Neuronal stem cell (in vitro differentiated cells): Measurements from ENCODE around the gene PHOSPHO1.
"Not testable (repeated sequence)": the region's sequence is repeated elsewhere in the genome, so short reads cannot be mapped to it uniquely, and the experiment has no call there.

Source experiments
- DNase-seq: peaks from one replicate; pipeline ENCODE4 v3.0.0-alpha.2; 2013; ENCODE audit warnings: low spot score
- H2AFZ ChIP-seq: one replicate; pipeline ENCODE4 v1.6.1; 2013; ENCODE audit warnings: mild to moderate bottlenecking, low read length, inconsistent platforms
- H2AK5ac ChIP-seq: 2 replicates; pipeline ENCODE4 v1.6.1; 2013; ENCODE audit warnings: low read depth, mild to moderate bottlenecking, inconsistent platforms, low read length, moderate library complexity, mixed read lengths
- H2BK120ac ChIP-seq: 2 replicates; pipeline ENCODE4 v1.6.1; 2013; ENCODE audit warnings: low read depth, mild to moderate bottlenecking, inconsistent platforms, low read length, moderate library complexity, mixed read lengths
- H2BK12ac ChIP-seq: one replicate; pipeline ENCODE4 v1.6.1; 2013; ENCODE audit warnings: low read length, inconsistent platforms
- H2BK15ac ChIP-seq: 2 replicates; pipeline ENCODE4 v1.6.1; 2013; ENCODE audit warnings: mild to moderate bottlenecking, low read length, inconsistent platforms, mixed read lengths
- H2BK5ac ChIP-seq: one replicate; pipeline ENCODE4 v1.6.1; 2013; ENCODE audit warnings: inconsistent platforms, mild to moderate bottlenecking, low read length, moderate library complexity
- H3K14ac ChIP-seq: one replicate; pipeline ENCODE4 v1.6.1; 2013; ENCODE audit warnings: low read length, inconsistent platforms
- H3K18ac ChIP-seq: 2 replicates; pipeline ENCODE4 v1.6.1; 2013; ENCODE audit warnings: low read length, inconsistent platforms
- H3K23ac ChIP-seq: 2 replicates; pipeline ENCODE4 v1.6.1; 2013; ENCODE audit warnings: low read depth, mild to moderate bottlenecking, mixed read lengths, low read length, inconsistent platforms; ENCODE audit not compliant: poor library complexity
- H3K27ac ChIP-seq: replicated peaks from 3 replicates; pipeline ENCODE4 v1.5.1; 2013; ENCODE audit warnings: low read length, inconsistent platforms
- H3K27me3 ChIP-seq, 3 experiments: 2 replicates each; pipeline ENCODE4 v1.6.1; 2013; ENCODE audit warnings: low read length in 3 of 3, mild to moderate bottlenecking in 2 of 3, inconsistent platforms in 1 of 3, low read depth in 1 of 3, mixed read lengths in 1 of 3, moderate library complexity in 1 of 3; ENCODE audit not compliant: control insufficient read depth in 3 of 3, insufficient read depth in 3 of 3
- H3K36me3 ChIP-seq, 2 donors: replicated peaks in 1 of 2; 2 replicates each; pipeline ENCODE4 v1.6.1; 2013; ENCODE audit warnings: low read length in 2 of 2; ENCODE audit not compliant: control insufficient read depth in 2 of 2, insufficient read depth in 2 of 2
- H3K4ac ChIP-seq: 2 replicates; pipeline ENCODE4 v1.6.1; 2013; ENCODE audit warnings: inconsistent platforms, mild to moderate bottlenecking, low read length, moderate library complexity
- H3K4me1 ChIP-seq, 2 donors: 1 replicate in 1 of 2; 2 replicates in 1 of 2; pipeline ENCODE4 v1.6.1; 2013; ENCODE audit warnings: low read length in 2 of 2, low read depth in 1 of 2; ENCODE audit not compliant: control insufficient read depth in 2 of 2, insufficient read depth in 1 of 2
- H3K4me2 ChIP-seq: one replicate; pipeline ENCODE4 v1.6.1; 2013; ENCODE audit warnings: mild to moderate bottlenecking, low read length, inconsistent platforms; ENCODE audit not compliant: insufficient read depth, poor library complexity, severe bottlenecking
- H3K4me3 ChIP-seq, 2 donors: 2 replicates each; pipeline ENCODE4 v1.5.1; 2013; ENCODE audit warnings: low read length in 2 of 2, mild to moderate bottlenecking in 2 of 2, inconsistent platforms in 1 of 2, moderate library complexity in 1 of 2
- H3K79me1 ChIP-seq: one replicate; pipeline ENCODE4 v1.6.1; 2013; ENCODE audit warnings: low read depth, mild to moderate bottlenecking, inconsistent platforms, low read length, moderate library complexity
- H3K9ac ChIP-seq: one replicate; pipeline ENCODE4 v1.6.1; 2013; ENCODE audit warnings: mild to moderate bottlenecking, low read depth, low read length, inconsistent platforms; ENCODE audit not compliant: poor library complexity
- H3K9me3 ChIP-seq, 2 donors: replicated peaks in 1 of 2; 2 replicates each; pipeline versions ENCODE3 to v1.6.1; 2013; ENCODE audit warnings: low read length in 2 of 2, mild to moderate bottlenecking in 2 of 2, inconsistent platforms in 1 of 2, low read depth in 1 of 2, mixed read lengths in 1 of 2, moderate library complexity in 1 of 2; ENCODE audit not compliant: control insufficient read depth in 2 of 2, insufficient read depth in 1 of 2
- H4K8ac ChIP-seq: one replicate; pipeline ENCODE4 v1.6.1; 2013; ENCODE audit warnings: low read depth, mild to moderate bottlenecking, inconsistent platforms, low read length, moderate library complexity
- H4K91ac ChIP-seq: one replicate; pipeline ENCODE4 v1.6.1; 2013; ENCODE audit warnings: low read length, low read depth, mild to moderate bottlenecking, inconsistent platforms; ENCODE audit not compliant: poor library complexity
- WGBS, 2 donors: extraction: QIAGEN DNeasy Blood & Tissue Kit; methylation state at CpG; one replicate each; pipeline ENCODE4 v1.1.7; 2013; ENCODE audit warnings: missing lambda C conversion rate in 2 of 2, mixed read lengths in 1 of 2; ENCODE audit not compliant: insufficient read length in 2 of 2, insufficient replicate concordance in 1 of 2; ENCODE audit errors: extremely low coverage in 2 of 2; 5-methylcytosine and 5-hydroxymethylcytosine counted together

PHOSPHO1 gene

DNA sequence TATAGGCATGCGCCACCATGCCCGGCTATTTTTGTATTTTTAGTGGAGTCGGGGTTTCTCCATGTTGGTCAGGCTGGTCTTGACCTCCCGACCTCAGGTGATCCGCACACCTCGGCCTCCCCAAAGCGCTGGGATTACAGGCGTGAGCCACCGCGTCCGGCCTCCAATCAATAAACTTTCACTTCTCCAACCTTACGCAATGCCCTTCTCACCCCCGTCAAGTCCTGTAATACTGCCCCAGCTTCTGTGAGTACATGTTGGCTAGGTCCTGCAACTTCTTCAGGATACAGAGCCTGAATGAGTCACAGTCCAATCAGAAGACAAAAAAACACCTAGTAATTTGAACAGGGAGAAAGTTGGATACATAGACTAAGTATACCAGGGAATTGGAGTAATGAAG, 47.1 kb upstream of the PHOSPHO1 start:
- no peak for DNase-seq
- H3K36me3 ChIP-seq = no peaks in the 10 kb centered on the region
- WGBS, 2 donors = no CpG with 5 or more reads among the region's 13 CpGs
- H3K4me1 ChIP-seq = no peaks in the 10 kb centered on the region
- no peak overlapping the region for H2BK5ac ChIP-seq
- H2AK5ac ChIP-seq = no peak overlapping the region
- H3K27me3 ChIP-seq = peaks cover 0 to 8% (median 0%) of the 10 kb centered on the region in 3 experiments
- H3K9me3 ChIP-seq = no peaks in the 10 kb centered on the region
- H2AFZ ChIP-seq = no peak overlapping the region
- H2BK120ac ChIP-seq = no peak overlapping the region
- no peak overlapping the region for H3K4me3 ChIP-seq
- H3K14ac ChIP-seq = no peak overlapping the region
- no peak overlapping the region for H3K18ac ChIP-seq
- H3K27ac ChIP-seq = no peak overlapping the region
- H4K8ac ChIP-seq = no peak overlapping the region
- no peak overlapping the region for H2BK15ac ChIP-seq
- H3K9ac ChIP-seq = no peak overlapping the region
- H3K4me2 ChIP-seq = no peak overlapping the region
- H3K23ac ChIP-seq = no peak overlapping the region
- H4K91ac ChIP-seq = no peak overlapping the region
- H2BK12ac ChIP-seq = no peak overlapping the region
- no peak overlapping the region for H3K4ac ChIP-seq
- H3K79me1 ChIP-seq = peaks cover 1% of the 10 kb centered on the region

DNA sequence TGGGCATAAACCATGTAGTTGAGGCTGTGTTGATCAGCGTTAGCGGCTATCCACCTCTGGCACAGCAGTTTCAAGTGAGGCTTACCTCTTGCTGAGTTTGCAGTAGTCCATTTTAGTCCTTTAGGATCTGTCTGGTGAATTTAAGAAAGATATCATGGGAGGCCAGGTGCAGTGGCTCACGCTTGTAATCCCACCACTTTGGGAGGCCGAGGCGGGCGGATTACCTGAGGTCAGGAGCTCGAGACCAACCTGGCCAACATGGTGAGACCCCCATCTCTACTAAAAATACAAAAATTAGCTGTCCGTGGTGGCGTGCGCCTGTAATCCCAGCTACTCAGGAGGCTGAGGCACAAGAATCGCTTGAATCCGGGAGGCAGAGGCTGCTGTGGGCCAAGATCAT, 45.4 kb upstream of the PHOSPHO1 start:
- H4K91ac ChIP-seq, H3K79me1 ChIP-seq, H4K8ac ChIP-seq, H3K9me3 ChIP-seq, H2BK15ac ChIP-seq, H3K18ac ChIP-seq, H3K27me3 ChIP-seq, H3K14ac ChIP-seq, H3K4me3 ChIP-seq, H3K4me1 ChIP-seq, H3K9ac ChIP-seq, H2BK120ac ChIP-seq, H3K23ac ChIP-seq, H2BK5ac ChIP-seq, H2AFZ ChIP-seq, H2AK5ac ChIP-seq, H2BK12ac ChIP-seq, DNase-seq, H3K36me3 ChIP-seq, H3K4me2 ChIP-seq, H3K27ac ChIP-seq, H3K4ac ChIP-seq: not testable (repeated sequence)
- whole genome bisulfite sequencing, 2 donors = no CpG with 5 or more reads among the region's 12 CpGs

DNA sequence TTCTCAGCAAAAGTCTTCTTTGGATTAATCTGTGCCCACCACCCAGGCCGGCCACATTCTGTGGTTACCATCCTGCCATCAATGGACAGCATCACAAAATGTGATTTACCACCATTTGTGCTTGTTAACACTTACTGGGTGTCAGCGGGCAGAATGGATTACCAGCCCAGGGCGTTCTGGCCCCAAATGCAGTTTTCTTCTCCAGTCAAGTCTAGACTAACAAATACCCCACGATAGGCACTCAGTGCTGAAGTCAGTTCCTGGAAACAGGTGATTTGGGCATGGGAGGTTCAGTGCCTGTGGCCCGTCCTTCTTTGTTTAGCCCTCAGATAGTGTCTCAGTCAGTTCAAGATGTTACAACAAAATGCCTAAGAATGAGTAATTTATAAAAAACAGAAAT, 38.8 kb upstream of the PHOSPHO1 start:
- Histone ChIP-seq H3K79me1 (no peaks in the 10 kb centered on the region), H3K4ac (no peak overlapping the region), H4K91ac (no peak overlapping the region), H2BK120ac (no peak overlapping the region), H2BK5ac (no peak overlapping the region), H3K4me1 (no peaks in the 10 kb centered on the region), H3K18ac (no peak overlapping the region), H3K23ac (no peak overlapping the region), H3K9ac (no peak overlapping the region), H3K27me3 (peaks cover 0 to 10% (median 0%) of the 10 kb centered on the region in 3 experiments), H3K4me2 (no peak overlapping the region), H2BK12ac (no peak overlapping the region), H3K36me3 (no peaks in the 10 kb centered on the region), H2AFZ (no peak overlapping the region), H3K27ac (no peak overlapping the region), H3K9me3 (no peaks in the 10 kb centered on the region), H2AK5ac (no peak overlapping the region), H3K4me3 (no peak overlapping the region), H4K8ac (no peak overlapping the region), H2BK15ac (no peak overlapping the region), H3K14ac (no peak overlapping the region)
- no peak for DNase-seq
- WGBS, 2 donors = no CpG with 5 or more reads among the region's 5 CpGs

- Histone ChIP-seq H2AFZ (no peak overlapping the region), H4K91ac (no peak overlapping the region), H2AK5ac (no peak overlapping the region), H3K27me3 (peaks cover 0 to 10% (median 0%) of the 10 kb centered on the region in 3 experiments), H3K9me3 (no peaks in the 10 kb centered on the region), H4K8ac (no peak overlapping the region), H3K4me1 (no peaks in the 10 kb centered on the region), H2BK5ac (no peak overlapping the region), H3K14ac (no peak overlapping the region), H2BK15ac (no peak overlapping the region), H3K79me1 (no peaks in the 10 kb centered on the region), H3K4me3 (no peak overlapping the region), H3K9ac (no peak overlapping the region), H3K27ac (no peak overlapping the region), H3K4ac (no peak overlapping the region), H2BK12ac (no peak overlapping the region), H3K18ac (no peak overlapping the region), H2BK120ac (no peak overlapping the region), H3K4me2 (no peak overlapping the region), H3K36me3 (no peaks in the 10 kb centered on the region), H3K23ac (no peak overlapping the region)
- no CpG with 5 or more reads among the region's 3 CpGs for WGBS, 2 donors
- no peak for DNase-seq
Measured at GRCh38 chr17:49267912-49268311, 37.3 kb upstream of the PHOSPHO1 start.
